GM23338 (cell line): ENCODE results near the gene OSBPL5. TPM values are rescaled to one million over a fixed set of nuclear protein-coding genes. Genes with fewer than 3 reads are reported as not detected.

Experiments used
- ATAC-seq: fragments of 200-7000 bp; cut with Tn5 transposase; 3 replicates; pipeline ENCODE4 v1.9.1; 2020
- DNase-seq: peaks from one replicate; pipeline ENCODE4 v3.0.0-alpha.2; 2015; ENCODE audit warnings: low spot score
- H2AFZ ChIP-seq: fragments of 200-600 bp; sonication (generic); 2 replicates; pipeline ENCODE4 v1.8.0; 2016; ENCODE audit warnings: antibody characterized with exemption, mild to moderate bottlenecking, moderate library complexity
- H3F3A ChIP-seq: fragments of 200-600 bp; sonication (generic); replicated peaks from 2 replicates; pipeline ENCODE4 v1.8.0; 2017; ENCODE audit warnings: antibody characterized with exemption, mixed run types, low read depth
- H3K27ac ChIP-seq: fragments of 200-600 bp; sonication (generic); 2 replicates; pipeline ENCODE4 v1.6.1; 2016; ENCODE audit warnings: low read depth
- H3K27me3 ChIP-seq: fragments of 200-600 bp; sonication (generic); 2 replicates; pipeline ENCODE4 v1.8.0; 2016; ENCODE audit warnings: mild to moderate bottlenecking, mixed run types, moderate library complexity; ENCODE audit not compliant: insufficient read depth
- H3K36me3 ChIP-seq: fragments of 200-600 bp; sonication (generic); 2 replicates; pipeline ENCODE4 v1.8.0; 2016; ENCODE audit warnings: mild to moderate bottlenecking; ENCODE audit not compliant: insufficient read depth
- H3K4me1 ChIP-seq: fragments of 200-600 bp; sonication (generic); 2 replicates; pipeline ENCODE4 v1.8.0; 2016; ENCODE audit warnings: mild to moderate bottlenecking, moderate library complexity; ENCODE audit not compliant: insufficient read depth
- H3K4me2 ChIP-seq: fragments of 200-600 bp; sonication (generic); 2 replicates; pipeline ENCODE4 v1.7.1; 2017; ENCODE audit warnings: mixed run types
- H3K4me3 ChIP-seq: fragments of 200-600 bp; sonication (generic); 2 replicates; pipeline ENCODE4 v1.6.1; 2016; ENCODE audit warnings: mixed run types
- H3K79me2 ChIP-seq: fragments of 200-600 bp; sonication (generic); replicated peaks from 2 replicates; pipeline ENCODE4 v1.8.0; 2017; ENCODE audit warnings: mild to moderate bottlenecking; ENCODE audit not compliant: insufficient read depth
- H3K9me2 ChIP-seq: fragments of 200-600 bp; sonication (generic); 2 replicates; pipeline ENCODE4 v1.8.0; 2017; ENCODE audit not compliant: insufficient read depth
- H4K20me1 ChIP-seq: fragments of 200-600 bp; sonication (generic); replicated peaks from 2 replicates; pipeline ENCODE4 v1.8.0; 2017; ENCODE audit warnings: mild to moderate bottlenecking; ENCODE audit not compliant: insufficient read depth
- H3K27ac Mint-ChIP-seq: 2 replicates; pipeline ENCODE4 v1.8.0; 2020; ENCODE audit warnings: inconsistent platforms, mild to moderate bottlenecking, moderate library complexity, mixed read lengths
- H3K27me3 Mint-ChIP-seq: 3 replicates; pipeline ENCODE4 v1.8.0; 2022; ENCODE audit warnings: low read depth, mild to moderate bottlenecking, moderate library complexity, mixed read lengths, inconsistent platforms; ENCODE audit not compliant: insufficient read depth, poor library complexity
- H3K36me3 Mint-ChIP-seq: 3 replicates; pipeline ENCODE4 v1.8.0; 2021; ENCODE audit warnings: low read depth, mild to moderate bottlenecking, inconsistent platforms, moderate library complexity, mixed read lengths
- H3K4me1 Mint-ChIP-seq: 3 replicates; pipeline ENCODE4 v1.8.0; 2020; ENCODE audit warnings: mild to moderate bottlenecking, inconsistent platforms, mixed read lengths
- H3K4me3 Mint-ChIP-seq: 3 replicates; pipeline ENCODE4 v1.8.0; 2021; ENCODE audit warnings: moderate library complexity, mild to moderate bottlenecking, inconsistent platforms, mixed read lengths
- H3K9me3 Mint-ChIP-seq: 3 replicates; pipeline ENCODE4 v1.8.0; 2020; ENCODE audit warnings: moderate library complexity, mild to moderate bottlenecking, inconsistent platforms, mixed read lengths
- CREB1 ChIP-seq: fragments of 250-450 bp; sonication (Bioruptor Pico); IDR thresholded peaks from 2 replicates; pipeline ENCODE4 v1.5.0; 2020; ENCODE audit warnings: low read depth, mild to moderate bottlenecking, moderate library complexity
- CTCF ChIP-seq, 2 experiments: fragments of 200-600 bp in 1 of 2; sonication (generic) in 1 of 2; conservative IDR thresholded peaks; 2 replicates each; pipeline versions ENCODE4 v1.5.1 to v1.6.1; 2016 to 2017; ENCODE audit warnings: antibody characterized with exemption in 2 of 2, low read depth in 2 of 2, mild to moderate bottlenecking in 2 of 2, moderate library complexity in 1 of 2
- ETS1 ChIP-seq: IDR thresholded peaks from 2 replicates; pipeline ENCODE4 v1.6.1; 2016; ENCODE audit warnings: antibody characterized with exemption
- EZH2 ChIP-seq: fragments of 200-600 bp; sonication (generic); IDR thresholded peaks from one replicate; pipeline ENCODE4 v1.8.0; 2017; ENCODE audit warnings: antibody characterized with exemption, mild to moderate bottlenecking, low read depth; ENCODE audit not compliant: unreplicated experiment
- EZH2phosphoT487 ChIP-seq: fragments of 200-600 bp; sonication (generic); IDR thresholded peaks from one replicate; pipeline ENCODE4 v1.8.1; 2018; ENCODE audit warnings: antibody characterized with exemption; ENCODE audit not compliant: unreplicated experiment
- NANOG ChIP-seq: IDR thresholded peaks from 2 replicates; pipeline ENCODE4 v1.6.1; 2016; ENCODE audit warnings: antibody characterized with exemption, borderline replicate concordance
- POLR2AphosphoS5 ChIP-seq: IDR thresholded peaks from 2 replicates; pipeline ENCODE4 v1.6.1; 2016; ENCODE audit warnings: antibody characterized with exemption, low read depth
- STAT1 ChIP-seq: IDR thresholded peaks from one replicate; pipeline ENCODE4 v1.6.1; 2016; ENCODE audit warnings: antibody characterized with exemption; ENCODE audit not compliant: unreplicated experiment
- ZNF114 ChIP-seq: fragments of 250-450 bp; sonication (Bioruptor Pico); IDR thresholded peaks from 2 replicates; pipeline ENCODE4 v1.5.0; 2020; ENCODE audit warnings: mild to moderate bottlenecking, moderate library complexity
- ZNF331 ChIP-seq: fragments of 250-450 bp; sonication (Bioruptor Pico); IDR thresholded peaks from 2 replicates; pipeline ENCODE4 v1.5.0; 2020; ENCODE audit warnings: low read depth, mild to moderate bottlenecking, moderate library complexity
- ZNF462 ChIP-seq: fragments of 250-450 bp; sonication (Bioruptor Pico); IDR thresholded peaks from 2 replicates; pipeline ENCODE4 v1.5.0; 2020; ENCODE audit warnings: mild to moderate bottlenecking, moderate library complexity
- polyA plus RNA-seq: library from polyadenylated mRNA; unstranded; fragments of >200 nt; fragmentation: Nextera tagmentation; extraction: Ambion mirVana; gene quantifications from 2 replicates; pipeline ENCODE4 v1.2.1, GENCODE V29; 2016
- total RNA-seq: library from RNA; depleted of rRNA; stranded (reverse); fragments of >200 nt; shearing (Covaris generic); gene quantifications from 2 replicates; pipeline ENCODE4 v1.2.3, GENCODE V29; 2014

Gene OSBPL5
- total and polyA plus RNA-seq, 2 experiments from 2014 or later: 2.7 to 12.0 TPM

- no peak for TF ChIP-seq STAT1
- TF ChIP-seq POLR2AphosphoS5: no peak
- peak; percentile 56 for TF ChIP-seq CREB1 (CRISPR knock-in tag)
- TF ChIP-seq ZNF331 (CRISPR knock-in tag): no peak
- TF ChIP-seq ETS1: no peak
Measured at GRCh38 chr11:3109921-3110706, 55.0 kb downstream of the OSBPL5 start (continued).

- H4K20me1 ChIP-seq: no peaks in the 10 kb centered on the region
- peaks cover 14% of the 10 kb centered on the region for H3K4me1 Mint-ChIP-seq
- H3K4me1 ChIP-seq: no peaks in the 10 kb centered on the region
- 0 out of 2 replicates have a peak, but pooled peaks cover 3% of the 10 kb centered on the region for H3F3A ChIP-seq
- no peak overlapping the region for H3K4me3 ChIP-seq
- peaks cover 19% of the 10 kb centered on the region for H3K36me3 ChIP-seq
- no peak overlapping the region for H2AFZ ChIP-seq
- no peak; the same call in 2 of the 3 replicates for ATAC-seq
- H3K27ac Mint-ChIP-seq: no peak overlapping the region
- peaks cover 43% of the 10 kb centered on the region for H3K9me3 Mint-ChIP-seq
- no peaks in the 10 kb centered on the region for H3K79me2 ChIP-seq
- H3K4me3 Mint-ChIP-seq: no peak overlapping the region
- no peaks in the 10 kb centered on the region for H3K9me2 ChIP-seq
- H3K4me2 ChIP-seq: no peak overlapping the region
- H3K27me3 Mint-ChIP-seq: peaks cover 1% of the 10 kb centered on the region
- H3K36me3 Mint-ChIP-seq: peaks cover 40% of the 10 kb centered on the region
- no peak for DNase-seq
- no peak overlapping the region for H3K27ac ChIP-seq
- H3K27me3 ChIP-seq: no peaks in the 10 kb centered on the region
- TF ChIP-seq STAT1: no peak
- TF ChIP-seq NANOG: no peak
- no peak for TF ChIP-seq ZNF331 (CRISPR knock-in tag)
- TF ChIP-seq CTCF (conservative IDR thresholded peaks at IDR 0.05; ENCODE audit: low read depth in 2 of 2): no peak
- TF ChIP-seq CREB1 (CRISPR knock-in tag): no peak
- no peak for TF ChIP-seq ZNF114 (CRISPR knock-in tag)
- TF ChIP-seq POLR2AphosphoS5: no peak
- no peak for TF ChIP-seq EZH2phosphoT487
- TF ChIP-seq ETS1: no peak
- TF ChIP-seq EZH2: no peak
- no peak for TF ChIP-seq ZNF462 (CRISPR knock-in tag)
Measured at GRCh38 chr11:3109434-3109833, 55.7 kb downstream of the OSBPL5 start.
